ENCODE measurements around the gene CAMTA2. TPM values are rescaled to one million over a fixed set of nuclear protein-coding genes. Genes with fewer than 3 reads are reported as not detected.

Gene CAMTA2
- total RNA-seq, 4 donors from 2014 or later = 6.9 to 19.6 (median 13.4) TPM

GRCh38 chr17:4945176-4945943 lies 42.1 kb downstream of the CAMTA2 start:
- Histone ChIP-seq H3K4me1 (peaks cover 45 to 90% (median 46%) of the 10 kb centered on the region in 3 donors), H3K27me3 (no peaks in the 10 kb centered on the region), H3K36me3 (peaks cover 4 to 59% (median 14%) of the 10 kb centered on the region in 3 donors), H3K9me3 (no peaks in the 10 kb centered on the region), H3K4me3 (peak overlapping the region in 3 of 4 donors; percentile 6 to 96 (median 91)), H3K27ac (peak overlapping the region; percentile 97 to 100 (median 98))
- no peak for TF ChIP-seq POLR2A (IDR thresholded peaks at IDR 0.05)
- TF ChIP-seq CTCF (IDR thresholded peaks at IDR 0.05) = no peak
- no peak for DNase-seq
- intact Hi-C loops (cut with DNase I) = no loop called here
- 13 to 27% methylated on average over 5 to 6 of the region's 7 CpGs for WGBS, 2 donors

- DNase-seq = no peak
- Histone ChIP-seq H3K36me3 (peaks cover 4 to 59% (median 14%) of the 10 kb centered on the region in 3 donors), H3K4me3 (peak overlapping the region in 2 of 4 donors; percentile 91 to 96), H3K27me3 (no peaks in the 10 kb centered on the region), H3K4me1 (peaks cover 42 to 83% (median 43%) of the 10 kb centered on the region in 3 donors), H3K27ac (peak overlapping the region; percentile 97 to 100 (median 98)), H3K9me3 (no peaks in the 10 kb centered on the region)
- WGBS, 2 donors = 39 to 41% methylated on average over 6 to 7 of the region's 8 CpGs
- TF ChIP-seq POLR2A (IDR thresholded peaks at IDR 0.05) = no peak
- TF ChIP-seq CTCF (IDR thresholded peaks at IDR 0.05) = no peak
- intact Hi-C loops (cut with DNase I) = no loop called here
Observed at GRCh38 chr17:4944554-4945175, 42.8 kb downstream of the CAMTA2 start.

GRCh38 chr17:4944163-4944553 lies 43.3 kb downstream of the CAMTA2 start:
- Histone ChIP-seq H3K4me1 (peaks cover 45 to 82% (median 45%) of the 10 kb centered on the region in 3 donors), H3K36me3 (peaks cover 4 to 59% (median 14%) of the 10 kb centered on the region in 3 donors), H3K9me3 (no peaks in the 10 kb centered on the region), H3K27ac (peak overlapping the region; percentile 97 to 100 (median 98)), H3K27me3 (no peaks in the 10 kb centered on the region), H3K4me3 (peak overlapping the region in 2 of 4 donors; percentile 91 to 96)
- intact Hi-C loops (cut with DNase I) = no loop called here
- WGBS, 2 donors = 11 to 34% methylated on average over 3 of the region's 3 CpGs
- DNase-seq = no peak
- TF ChIP-seq CTCF (IDR thresholded peaks at IDR 0.05) = no peak
- TF ChIP-seq POLR2A (IDR thresholded peaks at IDR 0.05) = no peak

GRCh38 chr17:4942760-4943508 lies 44.5 kb downstream of the CAMTA2 start:
- Histone ChIP-seq H3K4me3 (no peak overlapping the region), H3K9me3 (no peaks in the 10 kb centered on the region), H3K4me1 (peaks cover 57 to 88% (median 58%) of the 10 kb centered on the region in 3 donors), H3K36me3 (peaks cover 9 to 66% (median 17%) of the 10 kb centered on the region in 3 donors), H3K27me3 (no peaks in the 10 kb centered on the region), H3K27ac (peak overlapping the region in 2 of 4 donors; percentile 12 to 100)
- WGBS, 2 donors = 64 to 73% methylated on average over 8 to 12 of the region's 13 CpGs
- TF ChIP-seq CTCF (IDR thresholded peaks at IDR 0.05) = no peak
- no peak for TF ChIP-seq POLR2A (IDR thresholded peaks at IDR 0.05)
- no peak for DNase-seq
- intact Hi-C loops (cut with DNase I) = no loop called here

Measured in esophagus squamous epithelium (tissue), 5 donors.